OCI-LY3 (cell line): Measurements from ENCODE around the gene P3H2.

Experiments
- H2AFZ ChIP-seq: fragments of 200-600, 300-600 bp; shearing (Covaris generic); 2 replicates; pipeline ENCODE4 v1.6.0; 2014; ENCODE audit warnings: antibody characterized with exemption, low read depth, low read length
- H3K27ac ChIP-seq: fragments of 200-600, 300-600 bp; sonication (generic); 2 replicates; pipeline ENCODE4 v1.5.1; 2014; ENCODE audit warnings: mild to moderate bottlenecking, low read length, moderate library complexity, mixed read lengths
- H3K27me3 ChIP-seq: fragments of 200-600, 300-600 bp; sonication (generic); 2 replicates; pipeline ENCODE4 v1.6.1; 2014; ENCODE audit warnings: low read depth, low read length, mixed read lengths
- H3K36me3 ChIP-seq: fragments of 200-600, 300-600 bp; sonication (generic); replicated peaks from 2 replicates; pipeline ENCODE3; 2014; ENCODE audit warnings: low read depth, low read length, mixed read lengths
- H3K4me1 ChIP-seq: fragments of 300-600, 200-600 bp; sonication (generic); 2 replicates; pipeline ENCODE4 v1.6.1; 2014; ENCODE audit warnings: low read length, mixed read lengths
- H3K4me2 ChIP-seq: fragments of 200-600, 300-600 bp; sonication (generic); 2 replicates; pipeline ENCODE4 v1.6.1; 2014; ENCODE audit warnings: low read length, mixed read lengths
- H3K4me3 ChIP-seq: fragments of 300-600, 200-600 bp; sonication (generic); 2 replicates; pipeline ENCODE4 v1.5.1; 2014; ENCODE audit warnings: antibody characterized with exemption, mild to moderate bottlenecking, low read length, moderate library complexity
- H3K79me2 ChIP-seq: fragments of 300-600, 200-600 bp; shearing (Covaris generic); 2 replicates; pipeline ENCODE4 v1.6.1; 2014; ENCODE audit warnings: mild to moderate bottlenecking, low read length, mixed read lengths
- H3K9ac ChIP-seq: fragments of 300-600, 200-600 bp; shearing (Covaris generic); 2 replicates; pipeline ENCODE4 v1.6.0; 2014; ENCODE audit warnings: mild to moderate bottlenecking, low read length, moderate library complexity
- H3K9me3 ChIP-seq: fragments of 200-600, 300-600 bp; shearing (Covaris generic); 2 replicates; pipeline ENCODE4 v1.6.1; 2014; ENCODE audit warnings: low read length, mixed read lengths; ENCODE audit not compliant: insufficient read depth
- H4K20me1 ChIP-seq: fragments of 200-600, 300-600 bp; sonication (generic); 2 replicates; pipeline ENCODE4 v1.6.1; 2016; ENCODE audit warnings: low read length, mixed read lengths; ENCODE audit not compliant: insufficient read depth
- EZH2phosphoT487 ChIP-seq: fragments of 200-600 bp; shearing (Covaris generic); IDR thresholded peaks from 2 replicates; pipeline ENCODE4 v1.6.1; 2018; ENCODE audit warnings: antibody characterized with exemption, mixed run types, low read depth
- TF ChIP-seq, protein P1 (sequence below): fragments of 200-600, 300-600 bp; sonication (generic); IDR thresholded peaks from 2 replicates; pipeline ENCODE4 v1.5.1; 2014; ENCODE audit warnings: antibody characterized with exemption, low read length, low read depth

P3H2 gene

DNA sequence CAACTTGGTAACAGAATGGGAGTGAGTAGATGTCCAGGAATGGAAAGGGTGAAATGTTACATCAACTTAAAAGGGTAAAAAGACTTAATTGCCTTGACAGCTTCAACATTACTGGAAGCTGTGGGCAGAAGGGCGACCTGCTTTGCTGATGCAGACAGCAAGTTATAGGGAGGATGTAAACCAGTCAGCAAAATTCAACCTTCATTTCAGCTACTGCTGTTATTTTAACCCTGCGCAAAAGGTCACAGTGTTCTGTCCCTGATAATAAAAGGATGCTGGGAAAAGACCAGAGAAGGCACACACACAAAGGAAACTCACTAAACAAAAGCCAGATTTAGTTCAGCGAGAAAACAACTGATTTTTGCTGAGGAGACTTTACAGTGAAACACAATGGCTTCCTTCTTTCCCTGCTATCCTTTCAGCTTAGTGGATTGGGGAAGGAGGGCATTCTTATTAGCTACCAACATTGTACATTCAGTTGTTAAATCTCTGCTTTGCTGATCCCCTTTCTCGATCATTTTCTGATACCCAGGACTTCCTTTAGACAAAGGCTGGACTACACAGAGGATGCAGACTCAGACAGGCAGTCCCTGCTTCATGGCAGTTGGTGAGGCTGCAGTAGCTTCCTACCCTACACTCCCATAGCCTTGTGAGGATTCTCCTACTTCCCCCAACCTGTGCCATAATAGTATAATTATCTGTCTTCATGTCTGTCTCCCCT, 62.0 kb downstream of the P3H2 start:
- no peak overlapping the region for H3K4me3 ChIP-seq
- no peaks in the 10 kb centered on the region for H3K27me3 ChIP-seq
- no peak overlapping the region for H3K4me2 ChIP-seq
- no peak overlapping the region for H2AFZ ChIP-seq
- H3K27ac ChIP-seq, result no peak overlapping the region
- TF ChIP-seq, protein P1, sequence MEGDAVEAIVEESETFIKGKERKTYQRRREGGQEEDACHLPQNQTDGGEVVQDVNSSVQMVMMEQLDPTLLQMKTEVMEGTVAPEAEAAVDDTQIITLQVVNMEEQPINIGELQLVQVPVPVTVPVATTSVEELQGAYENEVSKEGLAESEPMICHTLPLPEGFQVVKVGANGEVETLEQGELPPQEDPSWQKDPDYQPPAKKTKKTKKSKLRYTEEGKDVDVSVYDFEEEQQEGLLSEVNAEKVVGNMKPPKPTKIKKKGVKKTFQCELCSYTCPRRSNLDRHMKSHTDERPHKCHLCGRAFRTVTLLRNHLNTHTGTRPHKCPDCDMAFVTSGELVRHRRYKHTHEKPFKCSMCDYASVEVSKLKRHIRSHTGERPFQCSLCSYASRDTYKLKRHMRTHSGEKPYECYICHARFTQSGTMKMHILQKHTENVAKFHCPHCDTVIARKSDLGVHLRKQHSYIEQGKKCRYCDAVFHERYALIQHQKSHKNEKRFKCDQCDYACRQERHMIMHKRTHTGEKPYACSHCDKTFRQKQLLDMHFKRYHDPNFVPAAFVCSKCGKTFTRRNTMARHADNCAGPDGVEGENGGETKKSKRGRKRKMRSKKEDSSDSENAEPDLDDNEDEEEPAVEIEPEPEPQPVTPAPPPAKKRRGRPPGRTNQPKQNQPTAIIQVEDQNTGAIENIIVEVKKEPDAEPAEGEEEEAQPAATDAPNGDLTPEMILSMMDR, result no peak
- no peak for TF ChIP-seq EZH2phosphoT487
- H3K9me3 ChIP-seq, result no peaks in the 10 kb centered on the region
- no peaks in the 10 kb centered on the region for H3K79me2 ChIP-seq
- peaks cover 11% of the 10 kb centered on the region for H3K4me1 ChIP-seq
- H4K20me1 ChIP-seq, result no peaks in the 10 kb centered on the region
- no peaks in the 10 kb centered on the region for H3K36me3 ChIP-seq
- H3K9ac ChIP-seq, result no peak overlapping the region

DNA sequence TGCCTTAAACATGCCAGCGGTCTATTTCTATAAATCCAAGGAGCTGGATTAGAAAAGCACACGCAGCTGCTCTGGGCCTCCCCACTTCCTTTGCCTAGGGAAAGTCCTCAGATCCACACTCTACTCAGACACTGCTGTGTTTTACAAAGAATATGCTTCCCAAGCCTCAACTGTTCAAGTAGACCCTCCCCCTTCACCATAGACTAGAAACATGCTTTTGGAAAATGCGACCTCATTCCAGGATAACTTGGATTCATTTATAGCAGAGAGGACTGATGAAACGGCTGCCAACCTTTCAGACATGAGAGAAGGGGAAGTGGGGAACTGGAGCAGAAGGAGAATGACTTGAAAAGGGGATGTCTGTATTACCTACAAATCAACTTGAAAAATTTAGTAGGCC, 64.0 kb downstream of the P3H2 start:
- Histone ChIP-seq H3K4me2 (0 out of 2 replicates have a peak overlapping the region, but pooled peaks have one; percentile 13), H3K4me1 (peaks cover 18% of the 10 kb centered on the region), H3K9ac (no peak overlapping the region), H4K20me1 (no peaks in the 10 kb centered on the region), H3K9me3 (no peaks in the 10 kb centered on the region), H3K27me3 (no peaks in the 10 kb centered on the region), H3K79me2 (no peaks in the 10 kb centered on the region), H3K4me3 (no peak overlapping the region), H2AFZ (no peak overlapping the region), H3K27ac (no peak overlapping the region), H3K36me3 (no peaks in the 10 kb centered on the region)
- TF ChIP-seq, protein P1, result no peak
- TF ChIP-seq EZH2phosphoT487, result no peak

DNA sequence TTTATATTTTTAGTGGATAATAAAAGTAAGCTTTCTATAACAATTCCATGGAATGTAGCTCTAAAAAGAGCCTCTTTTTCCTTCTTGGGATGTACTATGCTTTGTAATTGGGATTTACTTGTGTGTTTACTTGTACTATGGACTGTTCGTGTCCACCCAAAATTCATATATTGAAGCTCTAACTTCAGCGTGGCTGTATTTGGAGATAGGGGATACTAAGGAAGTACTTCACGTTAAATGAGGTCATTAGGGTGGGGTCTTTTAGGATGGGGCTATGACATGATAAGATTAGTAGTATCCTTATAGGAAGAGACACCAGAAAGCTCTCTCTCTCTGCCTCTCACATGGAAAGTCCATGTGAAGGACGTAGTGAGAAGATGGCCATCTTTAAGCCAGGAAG, 64.9 kb downstream of the P3H2 start:
- H3K4me3 ChIP-seq, result no peak overlapping the region
- TF ChIP-seq, protein P1, result no peak
- TF ChIP-seq EZH2phosphoT487, result no peak
- H3K9me3 ChIP-seq, result no peaks in the 10 kb centered on the region

DNA sequence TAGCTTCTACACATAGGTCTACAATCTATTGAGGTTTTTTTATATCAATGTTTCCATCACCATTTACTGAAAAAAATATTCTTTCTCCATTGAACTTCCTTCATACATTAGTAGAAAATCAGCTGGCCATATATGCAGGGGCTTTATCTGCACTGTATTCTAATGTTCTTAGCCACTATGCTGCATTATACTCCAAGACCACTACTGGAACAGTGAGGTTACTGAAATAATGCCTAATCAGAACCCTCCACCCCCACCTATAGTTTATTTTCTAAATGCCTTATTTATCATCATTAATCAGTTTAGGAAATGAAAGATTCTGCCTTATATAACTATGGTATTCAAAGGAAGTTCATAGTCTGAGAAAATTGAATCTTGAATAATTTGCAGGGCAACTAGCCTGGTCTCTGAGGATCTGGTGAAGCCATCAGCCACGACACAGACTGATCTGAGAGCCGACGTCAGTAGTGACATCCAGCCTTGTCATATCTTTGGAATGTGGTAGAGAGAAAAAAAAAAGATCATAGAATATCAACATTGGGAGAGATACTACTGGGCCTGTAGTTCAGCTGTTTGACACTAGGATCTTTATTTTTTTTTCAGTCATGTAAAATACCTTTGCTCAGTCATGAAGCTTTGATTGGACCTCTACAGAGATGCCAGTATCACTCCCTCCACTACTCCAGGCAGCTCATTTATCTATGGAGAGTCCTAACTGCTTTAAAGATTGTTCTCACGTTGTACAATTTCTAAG, 66.6 kb downstream of the P3H2 start:
- H3K4me3 ChIP-seq, result no peak overlapping the region
- H3K27ac ChIP-seq, result no peak overlapping the region
- H2AFZ ChIP-seq, result no peak overlapping the region
- H3K36me3 ChIP-seq, result no peaks in the 10 kb centered on the region
- no peaks in the 10 kb centered on the region for H3K79me2 ChIP-seq
- peaks cover 34% of the 10 kb centered on the region for H3K4me1 ChIP-seq
- 0 out of 2 replicates have a peak, but pooled peaks cover 6% of the 10 kb centered on the region for H3K27me3 ChIP-seq
- H4K20me1 ChIP-seq, result no peaks in the 10 kb centered on the region
- no peak overlapping the region for H3K4me2 ChIP-seq
- no peak overlapping the region for H3K9ac ChIP-seq
- TF ChIP-seq, protein P1, result no peak
- TF ChIP-seq EZH2phosphoT487, result no peak
- H3K9me3 ChIP-seq, result no peaks in the 10 kb centered on the region

More for the DNA sequence above, 64.9 kb downstream of the P3H2 start:
- H3K79me2 ChIP-seq, result no peaks in the 10 kb centered on the region
- H3K27me3 ChIP-seq, result no peaks in the 10 kb centered on the region
- no peak overlapping the region for H2AFZ ChIP-seq
- H4K20me1 ChIP-seq, result no peaks in the 10 kb centered on the region
- H3K4me1 ChIP-seq, result peaks cover 27% of the 10 kb centered on the region
- H3K4me2 ChIP-seq, result no peak overlapping the region
- H3K27ac ChIP-seq, result no peak overlapping the region
- H3K36me3 ChIP-seq, result no peaks in the 10 kb centered on the region
- no peak overlapping the region for H3K9ac ChIP-seq
